Left forelimb (tissue), 1 donor: ENCODE measurements around the gene C15orf62.
A peak's percentile ranks its signal among the peaks of the same experiment; 100 is the strongest.

Experiments used
- DNase-seq: peaks from one replicate; pipeline ENCODE4 v3.0.0-alpha.2; 2018; ENCODE audit warnings: low spot score

C15orf62 gene

DNA sequence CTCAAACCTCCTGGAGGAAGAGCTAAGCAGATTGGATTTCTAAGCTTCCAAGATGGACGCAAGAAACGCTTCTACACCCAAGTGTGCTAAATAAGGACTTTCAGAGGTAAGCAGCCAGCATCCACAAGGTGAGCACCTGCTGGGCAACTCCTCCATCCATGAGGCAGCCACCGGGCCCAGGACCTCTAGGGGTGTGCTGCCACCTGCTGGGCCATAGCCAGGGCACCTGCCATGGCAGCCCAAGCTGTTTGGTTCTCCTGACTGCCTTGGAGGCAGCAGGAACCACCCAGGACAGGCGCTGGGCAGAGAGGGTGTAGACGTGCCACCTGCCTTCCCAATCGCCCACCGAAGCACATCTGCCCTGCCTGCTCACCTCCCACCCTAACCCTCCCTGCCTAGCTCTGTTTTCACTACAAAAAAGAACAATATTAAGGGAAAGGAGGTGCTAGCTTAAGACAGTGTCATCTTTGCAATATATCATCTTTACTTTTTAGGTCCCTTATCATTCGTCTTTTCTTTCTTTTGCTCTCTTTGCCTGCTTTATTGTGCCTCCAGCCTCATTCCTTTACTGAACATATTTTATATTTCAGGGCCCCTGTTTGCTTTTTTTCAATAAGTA lies 12.9 kb downstream of the C15orf62 start:
- DNase-seq = no peak

GRCh38 chr15:40785164-40785563 lies 15.4 kb downstream of the C15orf62 start:
- no peak for DNase-seq

- no peak for DNase-seq
Measured at GRCh38 chr15:40785814-40786213, 16.0 kb downstream of the C15orf62 start.

GRCh38 chr15:40787344-40787841 lies 17.6 kb downstream of the C15orf62 start:
- DNase-seq = no peak

- DNase-seq = no peak
Measured at GRCh38 chr15:40787991-40788390, 18.2 kb downstream of the C15orf62 start.

DNA sequence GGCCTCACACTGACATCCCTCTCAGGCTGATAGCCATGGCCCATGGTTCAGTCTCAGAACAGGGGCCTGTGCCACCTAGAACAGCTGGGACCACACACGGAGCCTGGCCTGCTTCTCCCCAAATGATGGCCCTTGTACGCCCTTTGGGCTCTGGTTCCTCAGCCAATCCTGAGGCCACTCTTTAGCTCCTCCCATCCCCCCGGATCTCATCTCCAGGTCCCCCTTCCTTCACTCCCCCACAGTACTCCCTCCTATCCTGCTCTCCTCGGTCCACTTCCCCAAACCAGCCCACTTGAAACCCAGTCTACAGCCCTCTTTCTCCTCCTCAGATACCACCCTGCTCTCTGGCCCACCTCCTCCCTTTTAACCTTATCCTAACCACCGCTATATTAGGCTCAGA lies 19.3 kb downstream of the C15orf62 start:
- DNase-seq = no peak

DNA sequence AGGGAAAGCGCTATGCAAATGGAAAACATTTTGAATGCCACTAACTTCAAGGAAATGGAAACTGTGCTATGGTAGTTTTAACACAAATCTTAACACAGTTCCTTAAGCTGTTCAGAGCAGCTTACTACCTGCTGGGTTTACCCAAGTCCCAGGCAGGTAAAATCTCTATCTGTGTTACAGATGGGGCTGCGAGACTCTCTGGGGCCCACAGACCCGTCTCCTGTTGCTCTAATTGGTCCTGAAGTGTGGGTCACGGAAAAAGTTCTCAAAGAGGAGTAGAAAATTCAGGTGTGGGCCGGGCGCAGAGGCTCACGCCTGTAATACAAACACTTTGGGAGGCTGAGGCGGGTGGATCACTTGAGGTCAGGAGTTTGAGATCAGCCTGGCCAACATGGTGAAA lies 20.2 kb downstream of the C15orf62 start:
- DNase-seq = no peak

GRCh38 chr15:40790718-40791117 lies 20.9 kb downstream of the C15orf62 start:
- no peak for DNase-seq

DNA sequence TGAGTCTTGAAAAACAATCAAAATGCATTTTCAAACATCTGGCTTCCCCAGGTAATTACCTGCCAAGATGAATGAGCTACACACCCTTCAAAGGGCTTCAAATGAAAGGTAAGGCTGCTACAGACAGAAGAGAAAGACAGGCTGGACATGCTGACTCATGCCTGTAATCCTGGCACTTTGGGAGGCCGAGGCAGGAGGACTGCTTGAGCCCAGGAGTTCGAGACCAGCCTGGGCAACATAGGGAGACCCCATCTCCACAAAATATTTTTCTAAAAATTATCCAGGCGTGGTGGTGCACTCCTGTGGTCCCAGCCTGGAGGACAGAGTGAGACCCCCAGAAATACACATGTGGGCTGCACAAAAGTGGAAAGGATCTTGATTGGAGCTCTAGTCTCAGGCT lies 22.6 kb downstream of the C15orf62 start:
- no peak for DNase-seq

DNA sequence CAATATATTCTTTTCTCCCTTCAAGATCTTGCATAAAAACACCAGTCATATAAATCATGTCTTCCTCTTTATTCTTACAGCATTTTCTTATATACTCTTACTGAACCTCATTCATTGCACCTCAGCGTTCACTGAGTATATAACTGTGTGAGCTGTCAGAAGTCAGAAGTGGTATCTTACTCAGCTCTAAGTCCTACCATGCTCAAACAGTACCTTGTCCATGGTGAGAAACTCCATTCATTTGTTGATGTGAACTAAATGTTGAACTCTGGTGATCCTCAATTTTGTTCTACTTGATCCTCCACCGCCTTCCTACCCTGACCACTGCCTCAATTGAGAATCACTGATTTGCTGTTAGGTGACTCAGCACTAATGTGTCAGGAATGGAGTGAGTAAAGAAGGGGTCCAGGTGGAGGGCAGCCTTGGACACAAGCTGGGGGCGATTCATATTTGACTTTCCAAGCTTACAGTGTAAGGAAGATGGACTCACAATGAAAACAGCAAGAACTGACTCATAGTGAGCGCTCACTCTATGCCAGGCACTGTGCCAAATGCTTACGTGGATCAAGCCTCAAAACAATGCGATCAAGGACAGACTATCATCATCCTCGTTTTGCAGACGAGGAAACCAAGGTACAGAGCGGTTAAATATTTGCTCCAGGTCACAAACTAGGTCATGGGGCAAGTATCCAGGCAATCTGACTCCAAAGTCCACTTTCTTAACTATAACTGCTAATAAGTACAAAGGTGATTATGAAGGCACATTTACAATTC lies 23.6 kb downstream of the C15orf62 start:
- no peak for DNase-seq

- DNase-seq = no peak
Measured at GRCh38 chr15:40796041-40796440, 26.3 kb downstream of the C15orf62 start.

- no peak for DNase-seq
Measured at GRCh38 chr15:40796512-40796911, 26.7 kb downstream of the C15orf62 start.

GRCh38 chr15:40799523-40799922 lies 29.7 kb downstream of the C15orf62 start:
- DNase-seq = no peak

- DNase-seq = no peak
Measured at GRCh38 chr15:40803076-40803475, 33.3 kb downstream of the C15orf62 start.

DNA sequence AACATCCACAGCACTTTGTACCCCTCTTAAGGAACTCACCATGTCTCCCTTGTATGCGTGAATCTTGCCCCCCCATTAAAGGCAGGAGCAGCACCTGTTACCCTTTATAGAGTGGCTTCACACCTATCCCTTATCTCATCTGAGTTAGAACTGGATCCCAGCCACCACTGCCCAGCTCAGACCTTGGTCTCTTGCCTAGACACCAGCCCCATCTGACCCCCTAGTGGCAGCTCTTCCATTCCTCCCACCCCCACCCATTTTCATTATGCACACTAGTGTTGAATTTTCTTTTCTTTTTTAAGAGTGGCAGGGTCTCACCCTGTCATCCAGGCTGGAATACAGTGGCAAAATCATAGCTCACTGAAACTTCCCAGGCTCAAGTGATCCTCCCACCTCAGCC lies 33.9 kb downstream of the C15orf62 start:
- DNase-seq = no peak

DNA sequence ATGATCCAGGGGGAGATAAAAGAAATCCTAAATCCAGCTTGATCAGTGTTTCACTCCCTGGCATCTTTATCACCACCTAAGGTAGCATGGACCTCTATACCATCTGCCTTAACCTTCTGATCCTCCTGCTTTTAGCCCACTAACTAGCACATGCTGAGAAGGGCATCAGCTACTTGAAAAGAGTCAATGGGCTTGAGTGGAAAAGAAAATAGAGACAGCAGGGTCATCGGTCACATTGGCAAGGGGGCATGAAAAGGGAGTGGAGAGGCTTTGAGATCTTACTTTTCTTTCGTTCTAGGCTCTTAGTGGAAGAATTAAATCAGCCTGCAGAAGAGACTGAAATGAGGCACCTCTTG lies 36.9 kb downstream of the C15orf62 start:
- no peak for DNase-seq

GRCh38 chr15:40807028-40807887 lies 37.5 kb downstream of the C15orf62 start, which contains the start of the genes DNAJC17 and ZFYVE19:
Gene DNAJC17, minus strand, starts transcription at chr15:40807473. Its CDS starts 27 bp downstream, at chr15:40807446.
Gene ZFYVE19, plus strand, starts transcription at chr15:40807089. Its CDS starts 501 bp downstream, at chr15:40807590.
- peak; percentile 93 for DNase-seq

GRCh38 chr15:40807888-40808461 lies 38.2 kb downstream of the C15orf62 start:
- no peak for DNase-seq

- DNase-seq = no peak
Measured at GRCh38 chr15:40808861-40809450, 39.2 kb downstream of the C15orf62 start.

- no peak for DNase-seq
Measured at GRCh38 chr15:40812721-40813425, 43.1 kb downstream of the C15orf62 start.
